Measurements from ENCODE around the gene RORB.

Gene RORB

GRCh38 chr9:74589576-74589975 lies 92.4 kb downstream of the RORB start:
- Histone ChIP-seq H3K9ac (ENCODE audit: low read length in 2 of 2) (no peak overlapping the region), H3K36me3 (ENCODE audit: control insufficient read depth in 2 of 2, insufficient read depth in 2 of 2, low read length in 2 of 2) (no peaks in the 10 kb centered on the region), H3K4me3 (ENCODE audit: low read length in 2 of 2) (no peak overlapping the region), H3K27ac (ENCODE audit: low read length) (no peak overlapping the region), H3K9me3 (ENCODE audit: control insufficient read depth in 2 of 2, low read length in 2 of 2) (no peaks in the 10 kb centered on the region), H3K4me1 (ENCODE audit: control insufficient read depth, insufficient read depth, low read length) (no peaks in the 10 kb centered on the region), H3K27me3 (ENCODE audit: control insufficient read depth in 1 of 2, insufficient read depth in 2 of 2, low read length in 2 of 2) (no peaks in the 10 kb centered on the region)

- no peaks in the 10 kb centered on the region for H3K4me1 ChIP-seq (ENCODE audit: control insufficient read depth, insufficient read depth, low read length)
- H3K4me3 ChIP-seq (ENCODE audit: low read length in 2 of 2): no peak overlapping the region
- no peaks in the 10 kb centered on the region for H3K9me3 ChIP-seq (ENCODE audit: control insufficient read depth in 2 of 2, low read length in 2 of 2)
- no peak overlapping the region for H3K27ac ChIP-seq (ENCODE audit: low read length)
- no peak overlapping the region for H3K9ac ChIP-seq (ENCODE audit: low read length in 2 of 2)
- H3K27me3 ChIP-seq (ENCODE audit: control insufficient read depth in 1 of 2, insufficient read depth in 2 of 2, low read length in 2 of 2): no peaks in the 10 kb centered on the region
- no peaks in the 10 kb centered on the region for H3K36me3 ChIP-seq (ENCODE audit: control insufficient read depth in 2 of 2, insufficient read depth in 2 of 2, low read length in 2 of 2)
Observed at GRCh38 chr9:74595286-74595685, 98.2 kb downstream of the RORB start.

GRCh38 chr9:74598874-74599273 lies 101.7 kb downstream of the RORB start:
- Histone ChIP-seq H3K9me3 (ENCODE audit: control insufficient read depth in 2 of 2, low read length in 2 of 2) (no peaks in the 10 kb centered on the region), H3K27me3 (ENCODE audit: control insufficient read depth in 1 of 2, insufficient read depth in 2 of 2, low read length in 2 of 2) (no peaks in the 10 kb centered on the region), H3K4me3 (ENCODE audit: low read length in 2 of 2) (no peak overlapping the region), H3K9ac (ENCODE audit: low read length in 2 of 2) (no peak overlapping the region), H3K36me3 (ENCODE audit: control insufficient read depth in 2 of 2, insufficient read depth in 2 of 2, low read length in 2 of 2) (no peaks in the 10 kb centered on the region), H3K4me1 (ENCODE audit: control insufficient read depth, insufficient read depth, low read length) (no peaks in the 10 kb centered on the region), H3K27ac (ENCODE audit: low read length) (no peak overlapping the region)

- Histone ChIP-seq H3K27ac (ENCODE audit: low read length) (no peak overlapping the region), H3K36me3 (ENCODE audit: control insufficient read depth in 2 of 2, insufficient read depth in 2 of 2, low read length in 2 of 2) (no peaks in the 10 kb centered on the region), H3K9me3 (ENCODE audit: control insufficient read depth in 2 of 2, low read length in 2 of 2) (no peaks in the 10 kb centered on the region), H3K4me1 (ENCODE audit: control insufficient read depth, insufficient read depth, low read length) (no peaks in the 10 kb centered on the region), H3K9ac (ENCODE audit: low read length in 2 of 2) (no peak overlapping the region), H3K4me3 (ENCODE audit: low read length in 2 of 2) (no peak overlapping the region), H3K27me3 (ENCODE audit: control insufficient read depth in 1 of 2, insufficient read depth in 2 of 2, low read length in 2 of 2) (peaks cover 0 to 2% of the 10 kb centered on the region in 2 donors)
Observed at GRCh38 chr9:74609671-74610405, 112.7 kb downstream of the RORB start.

GRCh38 chr9:74610523-74611061 lies 113.5 kb downstream of the RORB start:
- Histone ChIP-seq H3K9ac (ENCODE audit: low read length in 2 of 2) (no peak overlapping the region), H3K36me3 (ENCODE audit: control insufficient read depth in 2 of 2, insufficient read depth in 2 of 2, low read length in 2 of 2) (no peaks in the 10 kb centered on the region), H3K9me3 (ENCODE audit: control insufficient read depth in 2 of 2, low read length in 2 of 2) (no peaks in the 10 kb centered on the region), H3K4me1 (ENCODE audit: control insufficient read depth, insufficient read depth, low read length) (no peaks in the 10 kb centered on the region), H3K27me3 (ENCODE audit: control insufficient read depth in 1 of 2, insufficient read depth in 2 of 2, low read length in 2 of 2) (peaks cover 0 to 2% of the 10 kb centered on the region in 2 donors), H3K27ac (ENCODE audit: low read length) (no peak overlapping the region), H3K4me3 (ENCODE audit: low read length in 2 of 2) (no peak overlapping the region)

GRCh38 chr9:74630228-74630627 lies 133.1 kb downstream of the RORB start:
- no peaks in the 10 kb centered on the region for H3K36me3 ChIP-seq (ENCODE audit: control insufficient read depth in 2 of 2, insufficient read depth in 2 of 2, low read length in 2 of 2)
- H3K27me3 ChIP-seq (ENCODE audit: control insufficient read depth in 1 of 2, insufficient read depth in 2 of 2, low read length in 2 of 2): no peaks in the 10 kb centered on the region
- H3K4me3 ChIP-seq (ENCODE audit: low read length in 2 of 2): no peak overlapping the region
- H3K9ac ChIP-seq (ENCODE audit: low read length in 2 of 2): no peak overlapping the region
- no peak overlapping the region for H3K27ac ChIP-seq (ENCODE audit: low read length)
- no peaks in the 10 kb centered on the region for H3K4me1 ChIP-seq (ENCODE audit: control insufficient read depth, insufficient read depth, low read length)
- H3K9me3 ChIP-seq (ENCODE audit: control insufficient read depth in 2 of 2, low read length in 2 of 2): no peaks in the 10 kb centered on the region

- Histone ChIP-seq H3K9ac (ENCODE audit: low read length in 2 of 2) (no peak overlapping the region), H3K4me1 (ENCODE audit: control insufficient read depth, insufficient read depth, low read length) (no peaks in the 10 kb centered on the region), H3K27me3 (ENCODE audit: control insufficient read depth in 1 of 2, insufficient read depth in 2 of 2, low read length in 2 of 2) (no peaks in the 10 kb centered on the region), H3K36me3 (ENCODE audit: control insufficient read depth in 2 of 2, insufficient read depth in 2 of 2, low read length in 2 of 2) (no peaks in the 10 kb centered on the region), H3K4me3 (ENCODE audit: low read length in 2 of 2) (no peak overlapping the region), H3K9me3 (ENCODE audit: control insufficient read depth in 2 of 2, low read length in 2 of 2) (no peaks in the 10 kb centered on the region), H3K27ac (ENCODE audit: low read length) (no peak overlapping the region)
Observed at GRCh38 chr9:74639112-74639511, 142.0 kb downstream of the RORB start.

- Histone ChIP-seq H3K36me3 (ENCODE audit: control insufficient read depth in 2 of 2, insufficient read depth in 2 of 2, low read length in 2 of 2) (no peaks in the 10 kb centered on the region), H3K27ac (ENCODE audit: low read length) (no peak overlapping the region), H3K9me3 (ENCODE audit: control insufficient read depth in 2 of 2, low read length in 2 of 2) (no peaks in the 10 kb centered on the region), H3K27me3 (ENCODE audit: control insufficient read depth in 1 of 2, insufficient read depth in 2 of 2, low read length in 2 of 2) (no peaks in the 10 kb centered on the region), H3K4me1 (ENCODE audit: control insufficient read depth, insufficient read depth, low read length) (no peaks in the 10 kb centered on the region), H3K4me3 (ENCODE audit: low read length in 2 of 2) (no peak overlapping the region), H3K9ac (ENCODE audit: low read length in 2 of 2) (no peak overlapping the region)
Observed at GRCh38 chr9:74642376-74642775, 145.2 kb downstream of the RORB start.

- Histone ChIP-seq H3K27ac (ENCODE audit: low read length) (no peak overlapping the region), H3K36me3 (ENCODE audit: control insufficient read depth in 2 of 2, insufficient read depth in 2 of 2, low read length in 2 of 2) (no peaks in the 10 kb centered on the region), H3K4me1 (ENCODE audit: control insufficient read depth, insufficient read depth, low read length) (no peaks in the 10 kb centered on the region), H3K27me3 (ENCODE audit: control insufficient read depth in 1 of 2, insufficient read depth in 2 of 2, low read length in 2 of 2) (no peaks in the 10 kb centered on the region), H3K9me3 (ENCODE audit: control insufficient read depth in 2 of 2, low read length in 2 of 2) (no peaks in the 10 kb centered on the region), H3K4me3 (ENCODE audit: low read length in 2 of 2) (no peak overlapping the region), H3K9ac (ENCODE audit: low read length in 2 of 2) (no peak overlapping the region)
Observed at GRCh38 chr9:74643303-74643923, 146.3 kb downstream of the RORB start.

GRCh38 chr9:74644023-74644422 lies 146.9 kb downstream of the RORB start:
- H3K36me3 ChIP-seq (ENCODE audit: control insufficient read depth in 2 of 2, insufficient read depth in 2 of 2, low read length in 2 of 2): no peaks in the 10 kb centered on the region
- H3K27ac ChIP-seq (ENCODE audit: low read length): no peak overlapping the region
- no peak overlapping the region for H3K4me3 ChIP-seq (ENCODE audit: low read length in 2 of 2)
- no peaks in the 10 kb centered on the region for H3K4me1 ChIP-seq (ENCODE audit: control insufficient read depth, insufficient read depth, low read length)
- no peaks in the 10 kb centered on the region for H3K9me3 ChIP-seq (ENCODE audit: control insufficient read depth in 2 of 2, low read length in 2 of 2)
- H3K27me3 ChIP-seq (ENCODE audit: control insufficient read depth in 1 of 2, insufficient read depth in 2 of 2, low read length in 2 of 2): no peaks in the 10 kb centered on the region
- H3K9ac ChIP-seq (ENCODE audit: low read length in 2 of 2): no peak overlapping the region

All from stomach smooth muscle (tissue), 2 donors.